ENCODE data around the gene TTLL8.

DNA sequence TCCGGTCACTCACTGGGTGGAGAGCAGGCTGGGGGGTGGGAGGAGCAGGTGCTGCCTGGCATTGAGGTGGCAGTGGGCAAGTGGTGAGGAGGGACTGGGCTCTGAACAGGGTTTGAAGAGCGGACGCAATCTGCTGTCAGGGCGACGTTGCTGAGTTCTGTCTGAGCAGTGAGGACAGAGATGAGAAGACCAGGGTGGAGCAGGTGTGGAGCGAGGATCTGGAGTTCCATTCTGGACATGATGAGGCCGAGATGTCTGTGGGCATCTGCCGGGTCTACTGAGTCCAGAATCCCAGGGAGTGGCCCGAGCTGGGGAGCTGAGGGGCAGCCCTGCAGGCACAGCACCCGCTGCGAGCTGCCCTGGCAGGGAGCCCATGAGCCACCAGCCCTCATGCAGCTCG is 29.5 kb upstream of the TTLL8 start:
- TF ChIP-seq CTCF (conservative IDR thresholded peaks at IDR 0.05; ENCODE audit: low read depth, low read length) = no peak
- no peak for TF ChIP-seq EZH2 (IDR thresholded peaks at IDR 0.05; ENCODE audit: low read length, unreplicated experiment)
- no peak for TF ChIP-seq EZH2phosphoT487 (IDR thresholded peaks at IDR 0.05; ENCODE audit: borderline replicate concordance, low read length)

Data from PC-3 (cell line).